ENCODE measurements around the gene ALG12. TPM values are rescaled to one million over a fixed set of nuclear protein-coding genes. Genes with fewer than 3 reads are reported as not detected.

The ALG12 gene
- total and polyA plus RNA-seq, 2 of the 13 experiments (the other 11 are each of a cell fraction or from before 2014, with no cell fraction given), result 7.8 to 15.8 TPM

- TF ChIP-seq, protein P1, sequence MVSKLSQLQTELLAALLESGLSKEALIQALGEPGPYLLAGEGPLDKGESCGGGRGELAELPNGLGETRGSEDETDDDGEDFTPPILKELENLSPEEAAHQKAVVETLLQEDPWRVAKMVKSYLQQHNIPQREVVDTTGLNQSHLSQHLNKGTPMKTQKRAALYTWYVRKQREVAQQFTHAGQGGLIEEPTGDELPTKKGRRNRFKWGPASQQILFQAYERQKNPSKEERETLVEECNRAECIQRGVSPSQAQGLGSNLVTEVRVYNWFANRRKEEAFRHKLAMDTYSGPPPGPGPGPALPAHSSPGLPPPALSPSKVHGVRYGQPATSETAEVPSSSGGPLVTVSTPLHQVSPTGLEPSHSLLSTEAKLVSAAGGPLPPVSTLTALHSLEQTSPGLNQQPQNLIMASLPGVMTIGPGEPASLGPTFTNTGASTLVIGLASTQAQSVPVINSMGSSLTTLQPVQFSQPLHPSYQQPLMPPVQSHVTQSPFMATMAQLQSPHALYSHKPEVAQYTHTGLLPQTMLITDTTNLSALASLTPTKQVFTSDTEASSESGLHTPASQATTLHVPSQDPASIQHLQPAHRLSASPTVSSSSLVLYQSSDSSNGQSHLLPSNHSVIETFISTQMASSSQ (IDR thresholded peaks at IDR 0.05; ENCODE audit: low read depth), result no peak
- TF ChIP-seq, protein P1 (CRISPR knock-in tag; IDR thresholded peaks at IDR 0.05; ENCODE audit: borderline replicate concordance), result 0 out of 2 replicates have a peak, but pooled peaks have one; percentile 0
- TF ChIP-seq KAT8 (CRISPR knock-in tag; IDR thresholded peaks at IDR 0.05) (peak; percentile 11; the same call in 1 of the 2 replicates), IRF2 (CRISPR knock-in tag; IDR thresholded peaks at IDR 0.05) (0 out of 2 replicates have a peak, but pooled peaks have one; percentile 6), TARDBP (CRISPR knock-in tag; IDR thresholded peaks at IDR 0.05) (0 out of 2 replicates have a peak, but pooled peaks have one; percentile 15), TFDP1 (CRISPR knock-in tag; IDR thresholded peaks at IDR 0.05; ENCODE audit: borderline replicate concordance) (0 out of 2 replicates have a peak, but pooled peaks have one; percentile 10), SAFB2 (CRISPR knock-in tag; IDR thresholded peaks at IDR 0.05; ENCODE audit: borderline replicate concordance, low read depth) (0 out of 2 replicates have a peak, but pooled peaks have one; percentile 29), TMF1 (CRISPR knock-in tag; IDR thresholded peaks at IDR 0.05; ENCODE audit: low read depth) (0 out of 2 replicates have a peak, but pooled peaks have one; percentile 0), PRDM15 (CRISPR knock-in tag; IDR thresholded peaks at IDR 0.05) (peak; percentile 76; the same call in 1 of the 2 replicates), PHF20 (CRISPR knock-in tag; IDR thresholded peaks at IDR 0.05) (0 out of 2 replicates have a peak, but pooled peaks have one; percentile 14), KDM2A (CRISPR knock-in tag; IDR thresholded peaks at IDR 0.05; ENCODE audit: borderline replicate concordance, low read depth) (peak; percentile 28; the same call in 1 of the 2 replicates), POLR2G (IDR thresholded peaks at IDR 0.05; ENCODE audit: low read depth, low read length) (peak; percentile 11; the same call in 1 of the 2 replicates)
- TF ChIP-seq, protein P2, sequence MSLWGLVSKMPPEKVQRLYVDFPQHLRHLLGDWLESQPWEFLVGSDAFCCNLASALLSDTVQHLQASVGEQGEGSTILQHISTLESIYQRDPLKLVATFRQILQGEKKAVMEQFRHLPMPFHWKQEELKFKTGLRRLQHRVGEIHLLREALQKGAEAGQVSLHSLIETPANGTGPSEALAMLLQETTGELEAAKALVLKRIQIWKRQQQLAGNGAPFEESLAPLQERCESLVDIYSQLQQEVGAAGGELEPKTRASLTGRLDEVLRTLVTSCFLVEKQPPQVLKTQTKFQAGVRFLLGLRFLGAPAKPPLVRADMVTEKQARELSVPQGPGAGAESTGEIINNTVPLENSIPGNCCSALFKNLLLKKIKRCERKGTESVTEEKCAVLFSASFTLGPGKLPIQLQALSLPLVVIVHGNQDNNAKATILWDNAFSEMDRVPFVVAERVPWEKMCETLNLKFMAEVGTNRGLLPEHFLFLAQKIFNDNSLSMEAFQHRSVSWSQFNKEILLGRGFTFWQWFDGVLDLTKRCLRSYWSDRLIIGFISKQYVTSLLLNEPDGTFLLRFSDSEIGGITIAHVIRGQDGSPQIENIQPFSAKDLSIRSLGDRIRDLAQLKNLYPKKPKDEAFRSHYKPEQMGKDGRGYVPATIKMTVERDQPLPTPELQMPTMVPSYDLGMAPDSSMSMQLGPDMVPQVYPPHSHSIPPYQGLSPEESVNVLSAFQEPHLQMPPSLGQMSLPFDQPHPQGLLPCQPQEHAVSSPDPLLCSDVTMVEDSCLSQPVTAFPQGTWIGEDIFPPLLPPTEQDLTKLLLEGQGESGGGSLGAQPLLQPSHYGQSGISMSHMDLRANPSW (CRISPR knock-in tag; IDR thresholded peaks at IDR 0.05; ENCODE audit: borderline replicate concordance), result no peak
- TF ChIP-seq, protein P3, sequence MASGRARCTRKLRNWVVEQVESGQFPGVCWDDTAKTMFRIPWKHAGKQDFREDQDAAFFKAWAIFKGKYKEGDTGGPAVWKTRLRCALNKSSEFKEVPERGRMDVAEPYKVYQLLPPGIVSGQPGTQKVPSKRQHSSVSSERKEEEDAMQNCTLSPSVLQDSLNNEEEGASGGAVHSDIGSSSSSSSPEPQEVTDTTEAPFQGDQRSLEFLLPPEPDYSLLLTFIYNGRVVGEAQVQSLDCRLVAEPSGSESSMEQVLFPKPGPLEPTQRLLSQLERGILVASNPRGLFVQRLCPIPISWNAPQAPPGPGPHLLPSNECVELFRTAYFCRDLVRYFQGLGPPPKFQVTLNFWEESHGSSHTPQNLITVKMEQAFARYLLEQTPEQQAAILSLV (CRISPR knock-in tag; IDR thresholded peaks at IDR 0.05; ENCODE audit: borderline replicate concordance), result 0 out of 2 replicates have a peak, but pooled peaks have one; percentile 35
These were observed 48.0 kb upstream of the ALG12 start (continued) for GRCh38 chr22:49966041-49966773.
